K562 (cell line): ENCODE measurements around the gene THADA. TPM values are rescaled to one million over a fixed set of nuclear protein-coding genes. Genes with fewer than 3 reads are reported as not detected.
A peak's percentile ranks its signal among the peaks of the same experiment; 100 is the strongest.

Experiments used
- ARID2 ChIP-seq: fragments of 450-650 bp; IDR thresholded peaks from 2 replicates; pipeline ENCODE4 v1.6.1; 2017; ENCODE audit warnings: antibody characterized with exemption, mild to moderate bottlenecking
- ETV1 ChIP-seq: fragments of 450-650 bp; conservative IDR thresholded peaks from 2 replicates; pipeline ENCODE4 v1.6.1; 2016; ENCODE audit warnings: missing genetic modification characterization, control low read depth, low read depth, missing compliant biosample characterization
- HDAC1 ChIP-seq, 2 experiments: fragments of 450-650 bp; IDR thresholded peaks; 2 replicates each; pipeline ENCODE4 v1.6.1; 2016 to 2017; ENCODE audit warnings: inconsistent platforms in 1 of 2, mild to moderate bottlenecking in 1 of 2, moderate library complexity in 1 of 2
- JUND ChIP-seq, 2 experiments: IDR thresholded peaks; 2 replicates in 1 of 2; 3 replicates in 1 of 2; pipeline ENCODE4 v1.6.1; 2011; ENCODE audit warnings: borderline replicate concordance in 2 of 2, low read depth in 2 of 2, low read length in 2 of 2, improper control_type of control experiment in 1 of 2, missing biosample characterization in 1 of 2, missing genetic modification characterization in 1 of 2, missing genetic modification reagents in 1 of 2
- KDM1A ChIP-seq, 2 experiments: fragments of 450-650 bp; IDR thresholded peaks; 2 replicates each; pipeline ENCODE4 v1.6.1; 2016; ENCODE audit warnings: mild to moderate bottlenecking in 2 of 2
- MAFG ChIP-seq: fragments of 450-650 bp; conservative IDR thresholded peaks from 2 replicates; pipeline ENCODE4 v1.6.1; 2016; ENCODE audit warnings: missing genetic modification characterization, missing compliant biosample characterization
- NR2C2 ChIP-seq, 2 experiments: fragments of 200-800 bp in 1 of 2; sonication (Bioruptor generic) in 1 of 2; sonication (generic) in 1 of 2; formaldehyde crosslinking in 1 of 2; IDR thresholded peaks; 2 replicates each; pipeline versions ENCODE4 v1.6.1 to v1.8.0; 2016 to 2022; ENCODE audit warnings: mild to moderate bottlenecking in 1 of 2, missing compliant biosample characterization in 1 of 2, missing genetic modification characterization in 1 of 2, missing genetic modification reagents in 1 of 2
- NR3C1 ChIP-seq: sonication (generic); formaldehyde crosslinking; IDR thresholded peaks from 2 replicates; pipeline ENCODE4 v1.8.1; 2022; ENCODE audit warnings: missing genetic modification reagents
- TRIM25 ChIP-seq: fragments of 450-650 bp; IDR thresholded peaks from 2 replicates; pipeline ENCODE4 v1.7.0; 2016; ENCODE audit warnings: borderline replicate concordance
- U2AF2 ChIP-seq: fragments of 200-400 bp; formaldehyde crosslinking; optimal IDR thresholded peaks from 2 replicates; pipeline ENCODE3; 2017; ENCODE audit warnings: low read depth, mild to moderate bottlenecking, low read length
- ZFX ChIP-seq: sonication (generic); formaldehyde crosslinking; IDR thresholded peaks from 2 replicates; pipeline ENCODE4 v1.8.0; 2022; ENCODE audit warnings: mild to moderate bottlenecking, missing genetic modification reagents, moderate library complexity
- polyA plus RNA-seq, 8 experiments: library from polyadenylated mRNA; depleted of rRNA in 4 of 8; stranded (reverse) in 5 of 8; unstranded in 3 of 8; fragments of >200 nt; fragmentation: Nextera tagmentation in 2 of 8; fragmentation: Illumina TruSeq in 1 of 8; extraction: Ambion mirVana in 2 of 8; extraction: Trizol in 1 of 8; gene quantifications; 2 replicates each; pipeline versions ENCODE4 v1.2.1 to v1.2.3, GENCODE V29; 2011 to 2014; ENCODE audit warnings: inconsistent platforms in 1 of 8, missing spikeins in 1 of 8
- total RNA-seq, 7 experiments: library from RNA; depleted of rRNA in 6 of 7; stranded (reverse); fragments of >200 nt in 6 of 7; fragmentation: Illumina TruSeq in 2 of 7; extraction: Trizol in 2 of 7; gene quantifications; 2 replicates each; pipeline versions ENCODE4 v1.2.1 to v1.2.3, GENCODE V29; 2011 to 2021; ENCODE audit warnings: low replicate concordance in 1 of 7
- TF ChIP-seq, protein P1 (sequence below), 2 experiments: fragments of 450-650 bp in 1 of 2; sonication (generic) in 1 of 2; formaldehyde crosslinking in 1 of 2; IDR thresholded peaks; 2 replicates each; pipeline versions ENCODE4 v1.7.1 to v1.9.0; 2016 to 2022; ENCODE audit warnings: inconsistent platforms in 1 of 2, mild to moderate bottlenecking in 1 of 2, missing genetic modification reagents in 1 of 2
- TF ChIP-seq, protein P2 (sequence below): fragments of 450-650 bp; formaldehyde crosslinking; IDR thresholded peaks from 2 replicates; pipeline ENCODE4 v1.4.0; 2020; ENCODE audit warnings: mild to moderate bottlenecking, moderate library complexity

The THADA gene
- total and polyA plus RNA-seq, 9 of the 15 experiments (the other 6 are each of a cell fraction or from before 2014, with no cell fraction given): 17.8 to 34.7 (median 31.9) TPM

- TF ChIP-seq, protein P1, sequence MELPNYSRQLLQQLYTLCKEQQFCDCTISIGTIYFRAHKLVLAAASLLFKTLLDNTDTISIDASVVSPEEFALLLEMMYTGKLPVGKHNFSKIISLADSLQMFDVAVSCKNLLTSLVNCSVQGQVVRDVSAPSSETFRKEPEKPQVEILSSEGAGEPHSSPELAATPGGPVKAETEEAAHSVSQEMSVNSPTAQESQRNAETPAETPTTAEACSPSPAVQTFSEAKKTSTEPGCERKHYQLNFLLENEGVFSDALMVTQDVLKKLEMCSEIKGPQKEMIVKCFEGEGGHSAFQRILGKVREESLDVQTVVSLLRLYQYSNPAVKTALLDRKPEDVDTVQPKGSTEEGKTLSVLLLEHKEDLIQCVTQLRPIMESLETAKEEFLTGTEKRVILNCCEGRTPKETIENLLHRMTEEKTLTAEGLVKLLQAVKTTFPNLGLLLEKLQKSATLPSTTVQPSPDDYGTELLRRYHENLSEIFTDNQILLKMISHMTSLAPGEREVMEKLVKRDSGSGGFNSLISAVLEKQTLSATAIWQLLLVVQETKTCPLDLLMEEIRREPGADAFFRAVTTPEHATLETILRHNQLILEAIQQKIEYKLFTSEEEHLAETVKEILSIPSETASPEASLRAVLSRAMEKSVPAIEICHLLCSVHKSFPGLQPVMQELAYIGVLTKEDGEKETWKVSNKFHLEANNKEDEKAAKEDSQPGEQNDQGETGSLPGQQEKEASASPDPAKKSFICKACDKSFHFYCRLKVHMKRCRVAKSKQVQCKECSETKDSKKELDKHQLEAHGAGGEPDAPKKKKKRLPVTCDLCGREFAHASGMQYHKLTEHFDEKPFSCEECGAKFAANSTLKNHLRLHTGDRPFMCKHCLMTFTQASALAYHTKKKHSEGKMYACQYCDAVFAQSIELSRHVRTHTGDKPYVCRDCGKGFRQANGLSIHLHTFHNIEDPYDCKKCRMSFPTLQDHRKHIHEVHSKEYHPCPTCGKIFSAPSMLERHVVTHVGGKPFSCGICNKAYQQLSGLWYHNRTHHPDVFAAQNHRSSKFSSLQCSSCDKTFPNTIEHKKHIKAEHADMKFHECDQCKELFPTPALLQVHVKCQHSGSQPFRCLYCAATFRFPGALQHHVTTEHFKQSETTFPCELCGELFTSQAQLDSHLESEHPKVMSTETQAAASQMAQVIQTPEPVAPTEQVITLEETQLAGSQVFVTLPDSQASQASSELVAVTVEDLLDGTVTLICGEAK (IDR thresholded peaks at IDR 0.05): no peak
- TF ChIP-seq, protein P1 (CRISPR knock-in tag; IDR thresholded peaks at IDR 0.05): no peak
- no peak for TF ChIP-seq ETV1 (tag)
- TF ChIP-seq MAFG: no peak
- TF ChIP-seq ZFX (CRISPR knock-in tag): peak; percentile 6; the same call in 1 of the 2 replicates
- TF ChIP-seq ARID2: no peak
- TF ChIP-seq NR3C1 (CRISPR knock-in tag): no peak
- no peak for TF ChIP-seq U2AF2
- TF ChIP-seq TRIM25: peak; percentile 9; the same call in 1 of the 2 replicates
- no peak for TF ChIP-seq NR2C2 (CRISPR knock-in tag; IDR thresholded peaks at IDR 0.05)
- TF ChIP-seq NR2C2 (tag; IDR thresholded peaks at IDR 0.05): peak; percentile 14; the same call in 1 of the 2 replicates
- peak; percentile 49 to 53; a peak in 2 of 4 replicates for TF ChIP-seq KDM1A (IDR thresholded peaks at IDR 0.05)
- peak; percentile 53 for TF ChIP-seq JUND (IDR thresholded peaks at IDR 0.05; ENCODE audit: borderline replicate concordance, low read depth, low read length)
- peak; percentile 38; the same call in 1 of the 3 replicates for TF ChIP-seq JUND (tag; IDR thresholded peaks at IDR 0.05; ENCODE audit: borderline replicate concordance, low read depth, low read length)
- TF ChIP-seq, protein P2, sequence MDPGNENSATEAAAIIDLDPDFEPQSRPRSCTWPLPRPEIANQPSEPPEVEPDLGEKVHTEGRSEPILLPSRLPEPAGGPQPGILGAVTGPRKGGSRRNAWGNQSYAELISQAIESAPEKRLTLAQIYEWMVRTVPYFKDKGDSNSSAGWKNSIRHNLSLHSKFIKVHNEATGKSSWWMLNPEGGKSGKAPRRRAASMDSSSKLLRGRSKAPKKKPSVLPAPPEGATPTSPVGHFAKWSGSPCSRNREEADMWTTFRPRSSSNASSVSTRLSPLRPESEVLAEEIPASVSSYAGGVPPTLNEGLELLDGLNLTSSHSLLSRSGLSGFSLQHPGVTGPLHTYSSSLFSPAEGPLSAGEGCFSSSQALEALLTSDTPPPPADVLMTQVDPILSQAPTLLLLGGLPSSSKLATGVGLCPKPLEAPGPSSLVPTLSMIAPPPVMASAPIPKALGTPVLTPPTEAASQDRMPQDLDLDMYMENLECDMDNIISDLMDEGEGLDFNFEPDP (CRISPR knock-in tag): 0 out of 2 replicates have a peak, but pooled peaks have one; percentile 42
- TF ChIP-seq HDAC1 (IDR thresholded peaks at IDR 0.05): peak in 1 of 2 experiments; percentile 72; a peak in 2 of 4 replicates
Observed at GRCh38 chr2:43190311-43191052, 405.4 kb downstream of the THADA start (continued).
